Right lobe of liver (tissue), 4 donors: ENCODE data around the gene MRPL52.

Source experiments
- POLR2A ChIP-seq: fragments of 450-650 bp; IDR thresholded peaks from one replicate; pipeline ENCODE4 v1.6.1; 2017; ENCODE audit warnings: antibody characterized with exemption, mild to moderate bottlenecking
- TF ChIP-seq, protein P1 (sequence below), 4 donors: fragments of 200-600 bp in 3 of 4; fragments of 450-650 bp in 1 of 4; IDR thresholded peaks; one replicate each; pipeline versions ENCODE4 v1.5.1 to v1.8.0; 2016 to 2022; ENCODE audit warnings: antibody characterized with exemption in 4 of 4, mild to moderate bottlenecking in 2 of 4
- donor health status: DM: no; HTN: no; CAD: no.
- donor health status: DM: no; HTN: no; CAD: no.
- donor health status: DM: no; HTN: yes; CAD: no.

DNA sequence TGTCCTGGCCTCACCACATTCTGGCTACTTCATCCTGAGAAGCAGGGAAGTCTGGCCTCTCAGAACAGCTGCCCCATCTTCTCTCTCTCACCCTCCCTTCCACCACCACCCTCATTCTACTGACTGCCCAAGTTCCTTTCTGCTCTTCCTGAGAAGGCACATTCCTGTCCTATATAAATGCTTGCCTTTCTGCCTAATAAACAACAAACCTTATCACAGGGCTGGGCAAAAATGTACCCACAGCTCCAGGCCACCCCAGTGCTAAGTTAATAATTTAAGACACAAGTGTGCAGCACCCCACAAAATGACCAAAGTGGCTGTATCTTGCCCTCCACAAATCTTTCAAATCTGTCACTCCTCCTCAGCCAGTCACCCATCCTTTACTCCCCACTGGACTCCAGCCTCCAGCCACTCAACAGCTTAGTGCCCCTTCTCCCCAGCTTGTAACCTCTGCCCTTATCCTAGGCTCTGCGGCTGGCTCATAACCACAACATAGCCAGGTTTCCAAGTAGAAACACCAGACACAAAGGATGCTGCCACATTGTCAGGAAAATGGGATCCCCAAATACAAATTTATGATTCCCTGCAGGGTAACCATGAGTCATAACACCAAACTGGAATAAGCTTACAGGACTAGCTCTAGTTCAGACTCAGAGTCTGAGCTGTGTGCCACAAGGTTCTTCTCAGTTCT lies 48.2 kb upstream of the MRPL52 start:
- TF ChIP-seq, protein P1, sequence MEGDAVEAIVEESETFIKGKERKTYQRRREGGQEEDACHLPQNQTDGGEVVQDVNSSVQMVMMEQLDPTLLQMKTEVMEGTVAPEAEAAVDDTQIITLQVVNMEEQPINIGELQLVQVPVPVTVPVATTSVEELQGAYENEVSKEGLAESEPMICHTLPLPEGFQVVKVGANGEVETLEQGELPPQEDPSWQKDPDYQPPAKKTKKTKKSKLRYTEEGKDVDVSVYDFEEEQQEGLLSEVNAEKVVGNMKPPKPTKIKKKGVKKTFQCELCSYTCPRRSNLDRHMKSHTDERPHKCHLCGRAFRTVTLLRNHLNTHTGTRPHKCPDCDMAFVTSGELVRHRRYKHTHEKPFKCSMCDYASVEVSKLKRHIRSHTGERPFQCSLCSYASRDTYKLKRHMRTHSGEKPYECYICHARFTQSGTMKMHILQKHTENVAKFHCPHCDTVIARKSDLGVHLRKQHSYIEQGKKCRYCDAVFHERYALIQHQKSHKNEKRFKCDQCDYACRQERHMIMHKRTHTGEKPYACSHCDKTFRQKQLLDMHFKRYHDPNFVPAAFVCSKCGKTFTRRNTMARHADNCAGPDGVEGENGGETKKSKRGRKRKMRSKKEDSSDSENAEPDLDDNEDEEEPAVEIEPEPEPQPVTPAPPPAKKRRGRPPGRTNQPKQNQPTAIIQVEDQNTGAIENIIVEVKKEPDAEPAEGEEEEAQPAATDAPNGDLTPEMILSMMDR (IDR thresholded peaks at IDR 0.05): no peak
- TF ChIP-seq POLR2A: no peak
